Loucy (cell line): ENCODE measurements around the gene SECTM1.

Experiments
- EZH2phosphoT487 ChIP-seq: fragments of 200-600 bp; IDR thresholded peaks from 2 replicates; pipeline ENCODE4 v1.6.1; 2018; ENCODE audit warnings: antibody characterized with exemption, mild to moderate bottlenecking, moderate library complexity, borderline replicate concordance
- TF ChIP-seq, protein P1 (sequence below): fragments of 200-600 bp; sonication (generic); conservative IDR thresholded peaks from 2 replicates; pipeline ENCODE4 v1.5.1; 2014; ENCODE audit warnings: mild to moderate bottlenecking, antibody characterized with exemption, low read length

DNA sequence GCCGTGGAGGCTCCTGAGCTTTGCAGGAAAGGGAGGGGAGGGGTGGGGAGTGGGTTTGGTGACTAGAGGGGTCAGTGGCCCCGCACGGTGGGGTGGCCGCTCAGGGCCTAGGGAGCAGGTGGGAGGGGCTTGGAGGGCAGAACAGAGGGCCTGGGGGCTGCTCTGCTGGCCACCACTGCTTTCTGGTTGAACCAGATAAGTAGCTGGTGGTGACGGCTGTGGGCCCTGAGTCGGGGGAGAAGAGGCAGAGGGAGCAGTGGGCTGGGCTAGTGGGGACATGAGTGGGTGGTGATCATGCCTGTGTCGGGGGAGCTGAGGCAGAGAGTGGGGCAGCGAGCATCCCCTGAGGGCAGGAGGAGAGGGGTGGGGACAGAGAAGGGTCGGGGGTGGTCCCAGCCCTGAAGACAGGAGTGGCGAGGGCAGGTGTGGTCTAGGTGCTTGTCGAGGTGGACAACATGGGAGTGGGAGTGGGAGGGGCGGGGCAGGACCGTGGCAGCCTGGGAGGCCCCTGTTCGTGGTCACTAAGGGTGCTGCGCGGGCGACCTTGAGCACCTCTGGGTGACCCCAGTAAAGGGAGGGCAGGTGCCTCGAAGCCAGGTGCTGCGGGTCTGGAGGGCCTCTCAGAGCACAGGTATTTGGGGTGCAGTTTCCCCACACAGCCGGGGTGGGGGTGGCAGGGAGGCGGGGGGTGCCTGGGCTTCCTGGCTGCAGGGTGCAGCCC is 9.9 kb downstream of the SECTM1 start:
- TF ChIP-seq, protein P1, sequence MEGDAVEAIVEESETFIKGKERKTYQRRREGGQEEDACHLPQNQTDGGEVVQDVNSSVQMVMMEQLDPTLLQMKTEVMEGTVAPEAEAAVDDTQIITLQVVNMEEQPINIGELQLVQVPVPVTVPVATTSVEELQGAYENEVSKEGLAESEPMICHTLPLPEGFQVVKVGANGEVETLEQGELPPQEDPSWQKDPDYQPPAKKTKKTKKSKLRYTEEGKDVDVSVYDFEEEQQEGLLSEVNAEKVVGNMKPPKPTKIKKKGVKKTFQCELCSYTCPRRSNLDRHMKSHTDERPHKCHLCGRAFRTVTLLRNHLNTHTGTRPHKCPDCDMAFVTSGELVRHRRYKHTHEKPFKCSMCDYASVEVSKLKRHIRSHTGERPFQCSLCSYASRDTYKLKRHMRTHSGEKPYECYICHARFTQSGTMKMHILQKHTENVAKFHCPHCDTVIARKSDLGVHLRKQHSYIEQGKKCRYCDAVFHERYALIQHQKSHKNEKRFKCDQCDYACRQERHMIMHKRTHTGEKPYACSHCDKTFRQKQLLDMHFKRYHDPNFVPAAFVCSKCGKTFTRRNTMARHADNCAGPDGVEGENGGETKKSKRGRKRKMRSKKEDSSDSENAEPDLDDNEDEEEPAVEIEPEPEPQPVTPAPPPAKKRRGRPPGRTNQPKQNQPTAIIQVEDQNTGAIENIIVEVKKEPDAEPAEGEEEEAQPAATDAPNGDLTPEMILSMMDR: no peak
- TF ChIP-seq EZH2phosphoT487: no peak
